Measurements from ENCODE around the gene ZNF157.
"Not testable (repeated sequence)": the region's sequence is repeated elsewhere in the genome, so short reads cannot be mapped to it uniquely, and the experiment has no call there.

ZNF157 gene

GRCh38 chrX:47373198-47373597, 2.8 kb downstream of the ZNF157 start:
- Histone ChIP-seq H3K27me3 (ENCODE audit: insufficient read depth, low read length) (no peaks in the 10 kb centered on the region), H3K27ac (ENCODE audit: low read depth, low read length) (no peak overlapping the region)
- WGBS, result 93% methylated on average over 5 of the region's 5 CpGs

GRCh38 chrX:47380268-47380667, 9.9 kb downstream of the ZNF157 start:
- Histone ChIP-seq H3K9me3 (ENCODE audit: insufficient read depth, low read depth, low read length) (no peaks in the 10 kb centered on the region), H3K27ac (ENCODE audit: low read depth, low read length) (no peak overlapping the region), H3K9ac (ENCODE audit: low read depth, low read length) (no peak overlapping the region), H3K36me3 (ENCODE audit: insufficient read depth, low read length) (no peaks in the 10 kb centered on the region), H3K4me1 (ENCODE audit: insufficient read depth, low read length) (peaks cover 12% of the 10 kb centered on the region; the same call in 1 of the 2 replicates), H3K4me3 (ENCODE audit: low read length) (no peak overlapping the region), H3K27me3 (ENCODE audit: insufficient read depth, low read length) (no peaks in the 10 kb centered on the region)
- WGBS, result 93% methylated on average over 10 of the region's 10 CpGs

More at GRCh38 chrX:47373198-47373597, 2.8 kb downstream of the ZNF157 start:
- H3K9ac ChIP-seq (ENCODE audit: low read depth, low read length), result no peak overlapping the region
- no peaks in the 10 kb centered on the region for H3K36me3 ChIP-seq (ENCODE audit: insufficient read depth, low read length)
- no peaks in the 10 kb centered on the region for H3K4me1 ChIP-seq (ENCODE audit: insufficient read depth, low read length)
- no peaks in the 10 kb centered on the region for H3K9me3 ChIP-seq (ENCODE audit: insufficient read depth, low read depth, low read length)
- H3K4me3 ChIP-seq (ENCODE audit: low read length), result no peak overlapping the region

GRCh38 chrX:47380837-47381236, 10.5 kb downstream of the ZNF157 start:
- H3K27me3 ChIP-seq (ENCODE audit: insufficient read depth, low read length); H3K9me3 ChIP-seq (ENCODE audit: insufficient read depth, low read depth, low read length); H3K27ac ChIP-seq (ENCODE audit: low read depth, low read length); H3K9ac ChIP-seq (ENCODE audit: low read depth, low read length); H3K36me3 ChIP-seq (ENCODE audit: insufficient read depth, low read length); H3K4me3 ChIP-seq (ENCODE audit: low read length): not testable (repeated sequence)
- peaks cover 12% of the 10 kb centered on the region; the same call in 1 of the 2 replicates for H3K4me1 ChIP-seq (ENCODE audit: insufficient read depth, low read length)

GRCh38 chrX:47384502-47384901, 14.1 kb downstream of the ZNF157 start:
- no peaks in the 10 kb centered on the region for H3K9me3 ChIP-seq (ENCODE audit: insufficient read depth, low read depth, low read length)
- no peak overlapping the region for H3K4me3 ChIP-seq (ENCODE audit: low read length)
- H3K36me3 ChIP-seq (ENCODE audit: insufficient read depth, low read length), result no peaks in the 10 kb centered on the region
- H3K4me1 ChIP-seq (ENCODE audit: insufficient read depth, low read length), result peaks cover 12% of the 10 kb centered on the region; the same call in 1 of the 2 replicates
- WGBS, result 5% methylated on average over 8 of the region's 8 CpGs
- H3K27me3 ChIP-seq (ENCODE audit: insufficient read depth, low read length), result no peaks in the 10 kb centered on the region
- H3K9ac ChIP-seq (ENCODE audit: low read depth, low read length), result no peak overlapping the region
- H3K27ac ChIP-seq (ENCODE audit: low read depth, low read length), result no peak overlapping the region

- no peak overlapping the region for H3K27ac ChIP-seq (ENCODE audit: low read depth, low read length)
- no peaks in the 10 kb centered on the region for H3K36me3 ChIP-seq (ENCODE audit: insufficient read depth, low read length)
- H3K9me3 ChIP-seq (ENCODE audit: insufficient read depth, low read depth, low read length), result no peaks in the 10 kb centered on the region
- H3K4me1 ChIP-seq (ENCODE audit: insufficient read depth, low read length), result no peaks in the 10 kb centered on the region
- no peaks in the 10 kb centered on the region for H3K27me3 ChIP-seq (ENCODE audit: insufficient read depth, low read length)
- H3K9ac ChIP-seq (ENCODE audit: low read depth, low read length), result no peak overlapping the region
- no peak overlapping the region for H3K4me3 ChIP-seq (ENCODE audit: low read length)
- 88% methylated on average over 1 of the region's 1 CpG for WGBS
These were observed 20.4 kb downstream of the ZNF157 start for GRCh38 chrX:47390780-47391179.

- Histone ChIP-seq H3K36me3 (ENCODE audit: insufficient read depth, low read length) (peaks cover 7% of the 10 kb centered on the region; the same call in 1 of the 2 replicates), H3K27me3 (ENCODE audit: insufficient read depth, low read length) (no peaks in the 10 kb centered on the region), H3K4me1 (ENCODE audit: insufficient read depth, low read length) (no peaks in the 10 kb centered on the region), H3K27ac (ENCODE audit: low read depth, low read length) (no peak overlapping the region), H3K9me3 (ENCODE audit: insufficient read depth, low read depth, low read length) (peaks cover 20% of the 10 kb centered on the region), H3K9ac (ENCODE audit: low read depth, low read length) (no peak overlapping the region), H3K4me3 (ENCODE audit: low read length) (no peak overlapping the region)
- WGBS, result 93% methylated on average over 8 of the region's 8 CpGs
These were observed 42.8 kb downstream of the ZNF157 start for GRCh38 chrX:47413179-47413594.

GRCh38 chrX:47420265-47420664, 49.9 kb downstream of the ZNF157 start:
- Histone ChIP-seq H3K27ac (ENCODE audit: low read depth, low read length) (no peak overlapping the region), H3K9me3 (ENCODE audit: insufficient read depth, low read depth, low read length) (no peaks in the 10 kb centered on the region)
- 94% methylated on average over 4 of the region's 4 CpGs for WGBS

GRCh38 chrX:47420962-47421361, 50.6 kb downstream of the ZNF157 start:
- H3K4me3 ChIP-seq (ENCODE audit: low read length), result no peak overlapping the region
- H3K9me3 ChIP-seq (ENCODE audit: insufficient read depth, low read depth, low read length), result no peaks in the 10 kb centered on the region
- no peaks in the 10 kb centered on the region for H3K4me1 ChIP-seq (ENCODE audit: insufficient read depth, low read length)
- no peaks in the 10 kb centered on the region for H3K36me3 ChIP-seq (ENCODE audit: insufficient read depth, low read length)
- 89% methylated on average over 4 of the region's 5 CpGs for WGBS
- H3K27me3 ChIP-seq (ENCODE audit: insufficient read depth, low read length), result no peaks in the 10 kb centered on the region
- H3K27ac ChIP-seq (ENCODE audit: low read depth, low read length), result no peak overlapping the region
- H3K9ac ChIP-seq (ENCODE audit: low read depth, low read length), result no peak overlapping the region

More at GRCh38 chrX:47420265-47420664, 49.9 kb downstream of the ZNF157 start:
- H3K9ac ChIP-seq (ENCODE audit: low read depth, low read length), result no peak overlapping the region
- H3K4me1 ChIP-seq (ENCODE audit: insufficient read depth, low read length), result no peaks in the 10 kb centered on the region
- H3K4me3 ChIP-seq (ENCODE audit: low read length), result no peak overlapping the region
- no peaks in the 10 kb centered on the region for H3K36me3 ChIP-seq (ENCODE audit: insufficient read depth, low read length)
- H3K27me3 ChIP-seq (ENCODE audit: insufficient read depth, low read length), result no peaks in the 10 kb centered on the region

GRCh38 chrX:47422444-47422843, 52.1 kb downstream of the ZNF157 start:
- H3K27me3 ChIP-seq (ENCODE audit: insufficient read depth, low read length), result no peaks in the 10 kb centered on the region
- H3K4me3 ChIP-seq (ENCODE audit: low read length), result no peak overlapping the region
- no peaks in the 10 kb centered on the region for H3K4me1 ChIP-seq (ENCODE audit: insufficient read depth, low read length)
- no peaks in the 10 kb centered on the region for H3K36me3 ChIP-seq (ENCODE audit: insufficient read depth, low read length)
- H3K9me3 ChIP-seq (ENCODE audit: insufficient read depth, low read depth, low read length), result no peaks in the 10 kb centered on the region
- no peak overlapping the region for H3K9ac ChIP-seq (ENCODE audit: low read depth, low read length)
- WGBS, result 100% methylated on average over 1 of the region's 2 CpGs
- H3K27ac ChIP-seq (ENCODE audit: low read depth, low read length), result no peak overlapping the region

GRCh38 chrX:47430925-47431324, 60.5 kb downstream of the ZNF157 start:
- WGBS, result 97% methylated on average over 5 of the region's 5 CpGs
- Histone ChIP-seq H3K4me1 (ENCODE audit: insufficient read depth, low read length) (no peaks in the 10 kb centered on the region), H3K27me3 (ENCODE audit: insufficient read depth, low read length) (no peaks in the 10 kb centered on the region), H3K4me3 (ENCODE audit: low read length) (no peak overlapping the region), H3K36me3 (ENCODE audit: insufficient read depth, low read length) (no peaks in the 10 kb centered on the region), H3K27ac (ENCODE audit: low read depth, low read length) (no peak overlapping the region), H3K9ac (ENCODE audit: low read depth, low read length) (no peak overlapping the region), H3K9me3 (ENCODE audit: insufficient read depth, low read depth, low read length) (no peaks in the 10 kb centered on the region)

- WGBS, result 81% methylated on average over 2 of the region's 2 CpGs
- no peak overlapping the region for H3K9ac ChIP-seq (ENCODE audit: low read depth, low read length)
- H3K27me3 ChIP-seq (ENCODE audit: insufficient read depth, low read length), result no peaks in the 10 kb centered on the region
- H3K36me3 ChIP-seq (ENCODE audit: insufficient read depth, low read length), result peaks cover 34% of the 10 kb centered on the region
- H3K27ac ChIP-seq (ENCODE audit: low read depth, low read length), result no peak overlapping the region
- H3K4me1 ChIP-seq (ENCODE audit: insufficient read depth, low read length), result no peaks in the 10 kb centered on the region
- H3K4me3 ChIP-seq (ENCODE audit: low read length), result no peak overlapping the region
- peaks cover 28% of the 10 kb centered on the region for H3K9me3 ChIP-seq (ENCODE audit: insufficient read depth, low read depth, low read length)
These were observed 76.1 kb downstream of the ZNF157 start for GRCh38 chrX:47446431-47446830.

GRCh38 chrX:47446971-47447370, 76.6 kb downstream of the ZNF157 start:
- Histone ChIP-seq H3K27ac (ENCODE audit: low read depth, low read length) (no peak overlapping the region), H3K9me3 (ENCODE audit: insufficient read depth, low read depth, low read length) (peaks cover 28% of the 10 kb centered on the region)
- WGBS, result 89% methylated on average over 1 of the region's 2 CpGs

More at GRCh38 chrX:47446971-47447370, 76.6 kb downstream of the ZNF157 start:
- no peaks in the 10 kb centered on the region for H3K4me1 ChIP-seq (ENCODE audit: insufficient read depth, low read length)
- H3K4me3 ChIP-seq (ENCODE audit: low read length), result no peak overlapping the region
- peaks cover 34% of the 10 kb centered on the region for H3K36me3 ChIP-seq (ENCODE audit: insufficient read depth, low read length)
- no peaks in the 10 kb centered on the region for H3K27me3 ChIP-seq (ENCODE audit: insufficient read depth, low read length)
- H3K9ac ChIP-seq (ENCODE audit: low read depth, low read length), result no peak overlapping the region

All from HUES64 (cell line).